HG03521 (cell line): ENCODE data around the gene PAPPA.

Experiments used
- ATAC-seq: cut with Tn5 transposase; IDR thresholded peaks from one replicate; pipeline ENCODE4 v1.9.1; 2021; ENCODE audit warnings: mild to moderate bottlenecking, moderate library complexity; ENCODE audit not compliant: unreplicated experiment

The PAPPA gene

DNA sequence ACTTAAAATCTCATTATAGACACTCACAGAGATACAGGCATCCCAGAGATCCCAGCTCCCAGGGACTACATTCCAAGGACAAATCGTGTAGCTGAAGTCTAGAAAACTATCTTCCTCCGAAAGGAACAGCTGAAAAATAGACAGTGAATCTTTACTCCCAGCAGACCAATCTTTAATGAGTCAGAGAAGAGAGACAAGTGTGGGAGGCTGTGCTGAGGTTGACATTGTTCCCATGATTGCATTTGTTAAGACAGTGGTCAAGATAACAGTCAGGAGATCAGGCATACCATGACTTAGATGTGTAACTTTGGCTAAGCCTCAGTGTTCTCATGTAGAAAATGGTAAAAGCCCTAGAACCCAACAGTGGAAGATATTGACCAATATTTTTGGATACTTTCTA is 120.7 kb downstream of the PAPPA start:
- no peak for ATAC-seq

DNA sequence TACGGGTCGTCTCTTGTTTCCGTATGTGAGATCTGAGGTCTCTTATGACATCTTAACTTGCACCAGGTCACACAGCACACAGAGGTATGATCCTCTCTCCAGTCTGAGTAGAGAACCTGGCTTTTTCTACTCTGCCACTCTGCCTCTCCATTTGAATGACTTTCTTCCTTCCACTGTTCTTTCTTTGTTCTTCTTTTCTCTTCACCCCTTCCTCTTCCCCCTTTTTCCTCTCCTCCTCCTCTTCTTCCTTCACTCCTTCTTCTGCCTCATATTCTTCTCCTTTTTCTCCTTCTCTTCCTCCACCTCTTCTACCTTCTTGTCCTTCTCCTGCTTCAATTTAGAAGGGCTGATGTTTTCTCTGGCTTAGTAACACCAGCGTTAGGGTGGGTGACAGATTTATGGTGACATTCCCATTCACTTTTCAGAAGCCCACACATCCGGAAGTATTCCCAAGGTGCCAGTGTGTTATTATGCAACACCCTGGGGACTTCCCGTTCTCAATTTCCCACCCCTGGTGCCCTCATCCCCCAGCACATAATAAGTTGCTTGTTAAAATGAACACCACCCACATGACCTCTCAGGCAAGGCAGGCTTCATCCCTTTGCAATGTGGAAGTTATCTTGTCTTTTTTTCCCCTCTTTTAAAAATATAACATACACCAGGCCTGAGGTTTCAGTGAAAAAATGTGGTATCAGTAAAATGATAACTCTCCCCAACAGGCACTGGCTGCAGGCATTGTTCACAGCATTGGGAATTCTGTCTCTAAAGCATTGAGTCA is 122.0 kb downstream of the PAPPA start:
- no peak for ATAC-seq

GRCh38 chr9:116276196-116276493 is 122.6 kb downstream of the PAPPA start:
- ATAC-seq, result no peak

GRCh38 chr9:116276651-116277121 is 123.1 kb downstream of the PAPPA start:
- no peak for ATAC-seq

- ATAC-seq, result no peak
Observed at GRCh38 chr9:116278326-116278725, 124.7 kb downstream of the PAPPA start.

DNA sequence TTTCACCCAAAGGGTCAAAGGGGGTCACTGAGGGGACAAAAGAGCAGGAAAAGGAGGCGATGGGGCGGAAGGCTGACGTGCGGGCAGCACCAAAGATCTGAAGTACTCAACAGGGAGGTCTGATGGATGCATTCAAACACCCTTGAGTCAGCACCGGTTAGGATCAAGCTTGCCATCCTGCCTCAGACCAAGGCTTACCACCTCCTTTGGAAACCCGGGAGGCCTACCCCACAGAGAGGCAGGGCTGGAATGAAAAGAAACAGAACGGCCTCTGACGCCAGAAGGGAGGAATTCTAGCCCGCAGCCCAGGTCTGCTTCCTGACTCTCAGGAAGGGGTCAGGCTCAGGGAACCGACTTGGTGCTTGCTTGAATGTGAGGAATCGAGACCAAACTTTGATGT is 125.6 kb downstream of the PAPPA start:
- ATAC-seq, result no peak

DNA sequence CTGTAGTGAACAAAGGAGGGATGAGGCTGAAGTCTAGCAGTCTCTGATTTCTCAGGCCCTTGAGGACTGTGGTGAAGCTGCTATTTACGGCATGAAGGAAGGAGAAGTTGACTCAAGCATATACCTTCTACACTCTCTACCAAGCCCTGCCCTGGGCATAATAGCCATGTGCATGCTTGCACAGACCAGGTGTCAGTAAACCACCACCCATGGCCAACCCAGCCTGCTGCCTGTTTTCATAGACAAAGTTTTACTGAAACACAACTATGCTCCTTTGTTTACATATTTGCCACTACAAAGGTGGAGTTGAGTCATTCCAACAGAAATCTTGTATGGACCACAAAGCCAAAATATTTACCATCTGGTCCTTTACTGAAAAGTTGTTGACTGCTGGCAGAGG is 126.9 kb downstream of the PAPPA start:
- no peak for ATAC-seq

- no peak for ATAC-seq
Observed at GRCh38 chr9:116282597-116282996, 129.0 kb downstream of the PAPPA start.

DNA sequence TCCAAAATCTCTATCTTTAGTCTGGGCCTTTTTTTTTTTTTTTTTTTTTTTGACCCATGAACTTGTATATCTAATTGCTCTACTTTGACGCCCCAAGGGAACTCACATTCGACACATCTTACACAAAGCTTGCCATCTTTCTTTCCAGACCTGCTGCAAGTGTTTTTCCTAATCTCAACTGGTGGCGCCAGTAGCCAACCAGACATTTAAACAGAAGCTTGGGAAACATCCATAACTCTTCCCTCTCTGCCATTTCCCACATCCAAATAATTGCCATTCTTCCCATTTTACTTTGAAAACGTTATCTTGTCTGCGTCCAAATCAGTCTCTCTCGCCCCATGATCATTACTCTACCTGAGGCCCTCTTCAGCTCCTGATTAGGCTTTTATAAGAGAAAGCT is 130.9 kb downstream of the PAPPA start:
- ATAC-seq, result no peak

GRCh38 chr9:116285320-116285719 is 131.7 kb downstream of the PAPPA start:
- no peak for ATAC-seq

- ATAC-seq, result no peak
Observed at GRCh38 chr9:116286297-116286696, 132.7 kb downstream of the PAPPA start.

DNA sequence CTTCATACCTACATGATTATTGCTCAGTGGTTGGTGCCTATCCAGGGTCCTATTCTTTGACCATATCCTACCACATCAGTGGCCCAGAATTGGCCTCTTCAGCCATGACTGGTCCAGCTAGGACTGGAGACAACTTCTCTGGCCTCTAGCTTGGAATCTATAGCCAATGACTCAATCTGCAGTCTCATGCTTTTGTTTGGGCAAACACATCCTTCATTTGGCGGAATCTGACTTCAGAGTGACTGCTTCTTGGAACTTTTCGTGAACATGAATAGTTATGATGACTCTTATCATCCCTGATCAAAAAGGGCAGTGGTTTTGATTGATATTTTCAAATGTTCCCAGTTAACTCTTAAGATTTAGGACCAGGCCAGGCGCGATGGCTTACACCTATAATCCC is 134.1 kb downstream of the PAPPA start:
- no peak for ATAC-seq

- ATAC-seq, result no peak
Observed at GRCh38 chr9:116288658-116289057, 135.1 kb downstream of the PAPPA start.

- no peak for ATAC-seq
Observed at GRCh38 chr9:116297346-116297745, 143.8 kb downstream of the PAPPA start.

- ATAC-seq, result no peak
Observed at GRCh38 chr9:116298249-116298648, 144.7 kb downstream of the PAPPA start.

GRCh38 chr9:116298878-116299391 is 145.3 kb downstream of the PAPPA start:
- no peak for ATAC-seq

- ATAC-seq, result no peak
Observed at GRCh38 chr9:116300360-116300870, 146.8 kb downstream of the PAPPA start.

GRCh38 chr9:116303270-116303669 is 149.7 kb downstream of the PAPPA start:
- ATAC-seq, result no peak

- ATAC-seq, result no peak
Observed at GRCh38 chr9:116303886-116304538, 150.4 kb downstream of the PAPPA start.

GRCh38 chr9:116304761-116305160 is 151.2 kb downstream of the PAPPA start:
- ATAC-seq, result no peak

GRCh38 chr9:116308076-116308475 is 154.5 kb downstream of the PAPPA start:
- no peak for ATAC-seq

- ATAC-seq, result no peak
Observed at GRCh38 chr9:116309900-116310611, 156.5 kb downstream of the PAPPA start.
